ENCODE measurements around the gene FOXO6.

FOXO6 gene

GRCh38 chr1:41428738-41429640 is 67.8 kb downstream of the FOXO6 start:
- DNase-seq = no peak

GRCh38 chr1:41429641-41430035 is 68.4 kb downstream of the FOXO6 start:
- no peak for DNase-seq

- DNase-seq = no peak
Measured at GRCh38 chr1:41430069-41430468, 68.8 kb downstream of the FOXO6 start.

GRCh38 chr1:41430582-41430981 is 69.3 kb downstream of the FOXO6 start:
- DNase-seq = no peak

GRCh38 chr1:41431490-41432350 is 70.5 kb downstream of the FOXO6 start:
- no peak for DNase-seq

Measured in islet precursor cell (in vitro differentiated cells).